NCI-H526 (cell line): Measurements from ENCODE around the gene ITM2B.
"Not testable (repeated sequence)": the region's sequence is repeated elsewhere in the genome, so short reads cannot be mapped to it uniquely, and the experiment has no call there.

Source experiments
- DNase-seq, 2 experiments: peaks; one replicate each; lab custom pipeline; 2025; lab: John Stamatoyannopoulos, UW

Gene ITM2B

DNA sequence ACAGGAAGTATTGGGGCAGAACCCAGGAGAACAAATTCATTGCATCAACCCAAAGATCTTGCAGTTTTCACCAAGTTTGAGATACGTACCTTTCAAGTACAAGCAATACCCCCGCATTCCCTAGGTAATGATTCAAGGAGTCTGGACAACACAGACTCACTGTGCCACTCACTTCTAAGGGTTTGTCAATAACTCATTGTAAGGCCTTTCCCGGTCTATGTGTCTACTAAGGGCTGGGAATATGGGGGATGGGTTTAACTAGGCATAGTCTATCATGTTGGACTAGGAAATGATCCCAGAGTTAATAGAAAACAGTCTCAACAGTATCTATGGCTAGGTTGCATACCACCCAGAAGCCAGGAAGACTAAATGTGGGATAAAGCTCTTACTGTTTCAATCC is 8.3 kb upstream of the ITM2B start:
- no peak for DNase-seq

DNA sequence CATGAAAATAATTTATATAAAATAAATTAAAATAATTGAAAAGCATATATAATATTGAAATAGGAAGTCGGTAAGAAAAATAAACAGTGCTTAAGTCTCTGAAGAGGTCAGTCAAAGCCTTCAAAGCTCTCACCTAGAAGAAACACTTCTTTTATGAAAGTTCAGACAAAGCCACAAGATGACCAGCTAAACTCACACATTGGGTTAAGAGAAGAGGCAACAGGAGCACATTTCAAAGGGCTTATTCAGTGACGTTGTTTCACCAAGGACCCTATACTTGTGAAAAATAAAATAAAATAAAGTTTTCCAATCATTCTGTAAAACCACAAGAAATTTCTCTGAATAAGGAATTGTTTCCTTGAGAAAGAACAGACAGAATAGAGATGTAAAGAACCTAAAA is 2.5 kb upstream of the ITM2B start:
- DNase-seq, result no peak

DNA sequence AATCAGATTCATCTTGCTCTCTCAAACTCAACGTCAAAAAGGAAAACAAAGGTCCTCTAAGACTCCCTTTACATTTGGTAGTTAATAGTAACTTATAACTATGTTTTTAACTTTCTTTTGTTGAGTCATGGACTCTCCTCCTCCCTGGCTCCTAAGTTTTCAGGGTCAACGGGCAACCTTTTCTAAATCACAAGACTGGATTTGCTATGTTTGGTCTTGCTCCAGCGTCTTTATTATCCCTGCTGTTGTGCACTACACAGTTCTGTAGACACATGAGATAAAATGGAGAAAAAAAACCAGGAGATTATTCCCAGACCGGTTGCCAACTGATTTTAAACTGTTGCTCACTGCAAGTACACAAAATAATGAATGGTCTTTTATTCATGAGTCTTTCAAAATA is 1.9 kb upstream of the ITM2B start:
- no peak for DNase-seq

DNA sequence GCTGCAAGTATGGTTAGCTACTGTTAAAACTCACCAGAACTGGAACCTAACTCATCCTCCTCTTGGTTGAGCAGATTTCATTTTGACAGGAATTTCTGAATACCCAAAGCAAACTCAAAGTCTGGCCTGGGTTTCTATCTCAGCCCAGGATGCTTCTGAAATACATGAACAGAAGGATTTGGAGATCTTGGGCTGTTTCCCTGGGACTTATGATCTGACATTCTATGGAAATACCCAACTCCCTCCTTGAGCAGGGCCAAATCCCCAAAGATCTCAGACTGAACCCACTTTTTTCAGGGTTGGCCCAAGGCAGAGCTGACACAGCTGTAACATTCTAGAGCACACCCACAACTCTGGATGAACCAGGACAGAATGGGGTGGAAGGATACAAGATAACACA is 1.1 kb upstream of the ITM2B start:
- DNase-seq, result no peak

DNA sequence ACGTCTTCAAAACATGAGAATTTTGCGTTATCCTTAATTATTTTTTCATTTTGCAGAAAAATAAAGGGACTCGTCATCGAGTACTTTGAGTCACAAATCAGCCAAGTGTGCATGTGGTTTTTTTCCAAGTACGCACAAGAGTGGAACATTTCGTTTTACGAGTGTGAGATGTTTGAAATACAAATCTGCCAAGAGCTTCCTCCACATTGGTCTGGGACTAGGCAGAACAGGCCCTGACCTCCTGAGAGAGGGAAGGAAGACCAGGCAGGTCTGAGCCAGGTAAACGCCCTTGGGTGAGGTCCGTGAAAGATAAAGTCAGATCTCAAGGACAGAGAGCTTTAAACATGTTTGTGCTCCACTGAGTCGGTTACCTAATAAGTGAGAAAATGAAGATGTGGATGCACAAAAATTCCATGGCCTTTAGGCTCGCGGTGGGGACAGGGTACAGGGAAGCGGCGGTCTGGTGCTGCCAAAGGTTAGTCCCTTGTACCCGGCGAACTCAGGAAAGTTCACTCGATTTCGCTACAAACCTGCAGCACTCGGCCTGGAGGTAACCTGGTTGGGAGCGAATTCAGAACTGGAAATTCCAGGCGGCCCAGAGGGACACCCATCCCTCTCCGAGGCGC is 473 bp upstream of the ITM2B start:
- no peak for DNase-seq

DNA sequence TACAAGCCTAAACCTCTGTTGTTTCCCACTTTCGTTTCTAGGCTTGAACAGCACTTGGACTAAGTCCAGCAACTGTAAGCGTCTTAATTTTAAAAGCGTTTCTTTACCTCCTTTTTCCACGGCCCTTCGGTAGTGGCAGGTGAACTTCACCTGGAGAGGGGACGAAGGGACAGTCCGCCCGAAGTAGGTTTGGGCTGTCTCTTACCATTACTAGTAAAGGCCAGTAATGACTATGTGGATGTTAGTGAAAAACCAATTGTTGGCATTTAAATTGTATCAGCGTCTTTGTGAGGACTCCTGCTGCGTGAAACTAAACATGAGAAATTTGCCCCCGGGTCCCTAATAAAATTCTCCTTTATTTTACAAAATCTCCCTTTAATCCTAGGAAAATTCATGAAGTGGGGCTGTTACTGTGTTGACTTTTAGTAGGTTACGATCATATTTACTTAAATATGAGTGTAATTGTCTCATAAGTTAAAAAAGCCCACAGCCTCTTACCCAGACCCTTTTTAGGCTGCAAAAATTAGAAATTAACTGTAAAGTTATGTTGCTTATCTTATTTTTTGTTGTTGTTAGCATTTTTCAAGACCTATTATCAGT is 983 bp downstream of the ITM2B start:
- peak in 1 of 2 experiments; percentile 58 for DNase-seq

DNA sequence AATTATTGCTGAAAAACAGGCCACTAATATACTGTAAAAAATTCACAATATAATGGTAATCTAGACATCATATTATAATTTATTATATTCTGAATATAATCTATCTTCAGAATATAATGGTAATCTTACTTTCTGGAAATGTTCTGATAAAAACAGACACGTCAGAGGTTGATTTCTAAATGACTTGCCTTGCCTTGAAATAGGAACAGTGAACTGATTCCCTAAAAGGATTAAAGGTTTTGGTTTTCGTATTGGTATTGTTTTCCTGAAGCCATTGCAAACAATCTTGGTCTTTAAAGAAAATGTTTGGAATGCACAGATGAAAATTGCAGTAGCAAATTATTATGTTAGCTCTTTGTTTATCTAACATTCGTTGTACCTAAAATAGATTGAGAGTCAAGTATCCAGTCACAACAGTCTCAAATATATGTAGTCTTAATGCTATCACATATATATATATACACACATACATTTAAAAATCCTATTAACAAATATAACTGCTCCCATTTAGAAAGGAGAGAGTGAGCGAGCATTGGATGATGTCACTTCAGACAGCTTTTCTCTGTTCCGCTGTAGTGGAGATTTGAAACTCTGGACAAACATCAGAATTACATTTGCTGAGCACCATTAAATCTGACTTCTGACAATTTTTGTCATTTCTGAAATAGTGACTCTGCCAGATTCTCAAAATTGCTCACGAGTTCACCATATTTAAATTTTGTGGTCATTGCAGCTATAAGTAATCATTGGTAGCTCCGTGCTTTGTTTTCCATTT is 1.7 kb downstream of the ITM2B start:
- no peak for DNase-seq

DNA sequence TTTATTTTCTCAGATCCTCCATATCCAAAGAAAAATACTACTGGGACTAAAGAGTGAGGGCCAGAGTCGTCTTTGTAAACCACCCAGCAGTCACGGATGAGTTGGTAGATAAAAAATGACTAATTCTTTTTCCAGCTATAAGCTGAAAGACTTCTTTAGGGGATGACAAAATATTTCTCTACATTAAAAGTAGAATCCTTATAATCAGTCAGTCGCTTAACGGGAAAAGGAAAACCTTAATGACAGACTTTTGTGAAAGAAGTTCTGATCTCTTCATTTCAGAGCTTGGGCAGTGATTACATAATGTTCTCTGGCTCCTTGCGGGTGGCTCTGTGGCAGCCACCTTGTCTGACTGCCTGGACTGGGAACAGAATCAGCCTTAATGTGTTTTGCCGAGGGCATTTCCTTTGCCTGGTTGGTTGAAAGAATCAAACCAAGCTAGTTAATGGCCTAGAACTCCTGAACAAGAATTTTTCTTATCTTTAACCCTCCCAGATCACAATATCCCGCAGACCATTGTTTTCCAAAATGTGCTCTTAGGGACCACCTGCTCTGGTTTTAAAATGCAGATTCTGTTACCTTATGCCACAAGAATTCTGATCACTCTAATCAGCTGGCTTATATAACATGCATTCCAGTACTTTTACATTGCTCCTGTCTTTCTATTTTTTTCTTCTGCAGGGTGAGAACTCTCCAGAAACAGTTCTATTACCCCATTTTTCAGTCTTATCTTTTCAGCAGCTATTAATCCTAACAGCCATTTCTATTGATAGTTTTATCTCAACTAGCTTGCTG is 2.5 kb downstream of the ITM2B start:
- DNase-seq, result peak; percentile 47 to 73

DNA sequence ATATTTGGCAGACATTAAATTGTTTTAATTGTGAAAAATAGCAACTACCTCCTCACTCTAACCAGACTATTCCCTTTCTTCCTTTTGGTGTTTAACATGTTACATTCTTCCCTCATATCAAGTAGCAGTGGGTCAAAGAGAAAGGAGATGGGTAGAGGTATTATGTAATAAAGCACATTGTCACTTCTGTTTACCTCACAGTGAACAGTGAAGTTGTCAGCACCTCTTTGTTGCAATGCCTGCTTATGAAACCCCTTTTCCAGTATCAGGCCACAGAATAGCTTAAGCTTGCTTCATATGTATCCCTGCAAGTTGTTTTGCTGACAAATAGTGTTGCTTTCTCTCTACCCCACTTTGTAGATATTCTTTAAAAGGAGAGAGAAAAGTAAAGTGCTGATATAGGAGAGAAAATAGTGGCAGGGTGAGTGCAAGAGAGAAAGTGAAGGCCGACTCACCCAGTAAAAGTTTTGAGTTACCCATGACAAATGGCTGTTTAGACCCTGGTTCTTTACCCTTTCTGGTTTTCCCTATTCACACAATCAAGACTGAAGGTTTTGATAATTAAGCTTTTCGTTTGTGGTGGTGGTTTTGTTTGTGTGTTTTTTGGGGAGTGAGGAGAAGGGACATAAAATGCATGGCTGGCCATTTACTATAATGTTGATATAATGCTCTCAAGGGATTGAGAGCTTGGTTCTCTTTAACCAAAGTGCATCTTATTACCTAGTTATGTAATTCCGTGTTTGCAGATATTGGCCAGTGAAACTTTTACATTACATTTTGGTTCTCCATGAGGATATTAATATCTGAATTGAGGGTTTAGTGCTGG is 3.7 kb downstream of the ITM2B start:
- DNase-seq, result peak; percentile 44 to 47

DNA sequence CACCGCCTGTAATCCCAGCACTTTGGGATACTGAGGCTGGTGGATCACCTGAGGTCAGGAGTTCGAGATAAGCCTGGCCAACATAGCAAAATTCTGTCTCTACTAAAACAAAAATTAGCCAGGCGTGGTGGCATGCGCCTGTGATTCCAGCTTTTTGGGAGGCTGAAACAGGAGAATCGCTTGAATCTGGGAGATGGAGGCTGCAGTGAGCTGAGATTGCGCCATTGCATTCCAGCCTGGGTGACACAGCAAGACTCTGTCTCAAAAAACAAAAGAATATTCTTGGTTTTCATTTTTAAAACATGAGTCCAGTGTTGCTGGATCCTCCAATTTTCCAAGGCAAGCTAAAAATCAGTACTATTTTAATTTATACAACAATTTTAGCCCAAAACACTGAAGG is 6.4 kb downstream of the ITM2B start:
- not testable (repeated sequence) for DNase-seq

DNA sequence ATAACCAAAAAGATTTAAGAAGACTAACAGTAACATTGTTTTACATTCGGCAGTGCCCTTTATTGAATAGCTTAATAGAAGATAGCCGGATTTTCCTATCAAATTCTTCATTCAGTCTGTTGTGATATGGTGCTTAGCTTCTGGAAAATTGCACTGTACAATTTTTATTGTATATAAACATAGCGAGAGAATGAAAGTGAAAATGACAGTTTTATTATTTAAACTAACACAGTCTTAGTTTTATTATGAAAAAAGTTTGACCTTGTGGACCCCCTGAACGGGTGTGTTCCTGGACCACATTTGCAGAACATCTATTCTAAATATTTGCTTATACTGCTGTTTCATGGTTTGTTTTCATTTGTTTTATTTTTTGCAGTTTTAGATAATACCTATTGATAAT is 8.6 kb downstream of the ITM2B start:
- no peak for DNase-seq

DNA sequence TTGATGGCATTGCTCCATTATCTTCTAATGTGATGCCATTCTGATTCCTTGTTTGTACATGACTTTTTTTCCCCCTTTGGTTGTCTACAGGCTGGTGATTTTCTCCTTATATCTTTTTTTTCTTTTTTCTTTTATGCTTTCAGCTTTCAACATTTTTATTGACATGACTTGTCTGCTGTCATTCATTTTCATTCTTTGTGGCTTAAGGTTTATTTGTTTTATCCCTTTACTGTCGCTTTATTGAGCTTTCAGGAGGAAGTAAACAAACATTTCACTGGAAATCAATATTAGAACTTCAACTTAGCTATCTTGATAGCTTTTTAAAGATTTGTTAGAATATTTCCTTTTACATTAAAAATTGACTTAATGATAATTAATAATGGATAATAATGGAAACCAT is 9.7 kb downstream of the ITM2B start:
- DNase-seq, result no peak

DNA sequence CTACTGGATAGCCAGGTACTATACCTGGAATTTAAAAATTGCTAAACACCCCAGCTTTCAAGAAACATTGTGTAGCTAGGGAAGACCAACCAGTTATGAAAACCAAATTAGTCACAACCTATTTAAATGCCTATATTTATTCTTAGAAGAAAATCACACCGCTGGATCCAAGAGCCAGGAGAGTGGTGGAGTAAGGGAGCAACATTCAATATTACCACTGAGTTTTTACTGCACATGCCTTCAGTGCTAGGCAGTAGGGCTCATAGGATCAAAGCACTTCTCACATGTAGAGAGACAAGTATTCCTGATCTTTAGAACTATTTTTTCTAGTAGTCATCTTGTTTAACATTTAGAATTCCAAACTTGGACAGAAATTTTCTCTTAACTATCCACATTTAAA is 11.2 kb downstream of the ITM2B start:
- no peak for DNase-seq

DNA sequence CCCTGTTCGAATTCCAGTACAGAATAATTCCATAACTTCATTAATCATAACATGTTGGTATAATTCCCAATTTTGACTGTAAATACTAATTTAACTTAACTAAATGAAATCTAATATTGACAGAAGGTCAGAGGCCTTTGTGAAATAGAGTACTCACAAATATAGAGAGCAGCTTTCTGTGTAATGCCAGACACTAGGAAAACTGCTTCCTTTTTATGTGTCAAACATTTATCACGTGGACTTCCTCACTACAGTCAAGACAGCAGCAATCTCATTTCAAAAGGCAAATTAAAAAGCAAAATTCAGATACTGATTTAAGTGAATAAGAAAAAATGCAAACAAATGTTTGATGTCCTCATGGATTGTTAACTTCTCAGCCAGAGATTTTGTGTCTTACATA is 13.1 kb downstream of the ITM2B start:
- no peak for DNase-seq

DNA sequence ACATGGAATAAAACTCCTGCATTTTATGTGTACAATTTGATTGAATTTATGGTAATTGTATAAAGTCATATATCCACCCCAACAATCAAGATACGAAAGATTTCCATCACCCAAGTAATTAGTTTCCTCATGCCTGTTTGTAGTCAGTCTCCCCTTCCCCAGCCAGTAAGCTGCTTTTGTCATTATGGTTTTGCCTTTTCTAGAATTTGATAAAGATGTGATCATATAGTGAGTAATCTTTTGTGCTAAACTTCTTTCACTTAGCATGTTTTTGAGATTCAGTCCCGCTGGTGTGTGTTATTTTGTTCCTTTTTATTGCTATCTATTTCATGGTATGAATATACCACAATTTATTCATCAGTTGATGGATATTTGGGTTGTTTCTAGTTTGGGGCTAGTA is 16.0 kb downstream of the ITM2B start:
- DNase-seq, result no peak

DNA sequence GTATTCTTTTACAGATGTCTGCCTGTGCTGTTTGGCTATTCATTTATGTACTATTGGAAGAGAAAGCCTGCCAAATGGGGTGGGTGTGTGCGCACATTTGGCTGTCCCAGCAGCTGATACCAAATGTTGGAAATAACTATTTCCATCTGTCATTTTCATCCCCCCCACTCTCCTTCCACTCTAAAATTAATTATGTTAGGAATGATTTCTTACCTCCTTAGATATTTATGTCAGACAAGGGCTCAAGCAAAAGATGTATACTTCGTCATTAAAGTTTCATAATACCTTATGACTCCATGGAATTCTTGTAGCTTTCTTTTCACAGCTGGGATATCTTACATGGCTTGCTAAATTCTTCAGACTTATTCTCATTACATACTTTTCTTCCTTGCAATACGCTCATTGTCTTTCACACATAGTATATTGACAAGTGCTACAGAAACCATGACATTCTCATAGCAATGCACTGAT is 18.6 kb downstream of the ITM2B start:
- DNase-seq, result no peak

DNA sequence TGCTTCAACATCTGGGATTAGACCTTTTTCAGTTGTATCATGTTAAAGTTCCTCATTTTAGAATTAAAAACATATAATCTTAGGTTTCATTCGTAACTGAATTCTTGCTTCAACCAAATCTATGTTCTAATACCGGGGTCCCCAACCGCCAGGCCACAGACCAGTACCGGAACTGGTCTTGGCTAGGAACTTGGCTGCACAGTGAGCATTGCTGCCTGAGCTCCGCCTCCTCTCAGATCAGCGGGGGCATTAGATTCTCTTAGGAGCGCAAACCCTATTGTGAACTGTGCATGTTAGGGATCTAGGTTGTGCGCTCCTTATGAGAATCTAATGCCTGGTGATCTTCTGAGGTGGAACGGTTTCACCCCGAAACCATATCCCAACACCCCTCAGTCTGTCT is 19.2 kb downstream of the ITM2B start:
- DNase-seq, result no peak

DNA sequence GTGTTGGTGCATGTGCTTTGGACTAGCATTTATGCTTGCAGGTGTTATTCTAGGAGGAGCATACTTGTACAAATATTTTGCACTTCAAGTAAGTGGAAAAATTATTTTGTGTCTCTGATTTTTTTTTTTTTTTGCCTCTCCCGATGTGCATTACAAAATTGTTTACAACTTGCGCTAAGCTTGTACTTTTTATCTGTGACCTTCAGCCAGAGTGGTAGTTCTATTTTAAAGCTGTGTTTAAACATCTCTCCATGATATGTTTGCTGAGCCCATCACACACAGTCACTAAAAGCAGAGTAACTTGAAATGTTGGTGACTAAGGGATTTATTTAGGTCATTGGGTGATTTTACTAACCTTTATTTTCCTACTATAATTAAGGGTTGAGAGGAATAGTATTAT is 20.8 kb downstream of the ITM2B start:
- DNase-seq, result no peak

DNA sequence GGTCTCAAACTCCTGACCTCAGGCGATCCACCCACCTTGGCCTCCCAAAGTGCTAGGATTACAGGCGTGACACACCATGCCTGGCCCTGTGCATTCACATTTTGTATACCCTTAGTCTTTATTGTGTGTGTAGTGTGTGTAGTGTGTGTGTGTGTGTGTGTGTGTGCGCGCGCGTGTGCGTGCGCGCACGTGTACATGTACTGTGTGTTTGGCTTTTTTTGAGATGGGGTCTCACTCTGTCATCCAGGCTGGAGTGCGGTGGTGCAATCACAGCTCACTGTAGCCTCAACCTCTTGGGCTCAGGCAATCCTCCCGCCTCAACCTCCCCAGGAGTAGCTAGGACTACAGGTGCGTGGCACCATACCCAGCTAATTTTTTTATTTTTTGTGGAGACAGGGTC is 22.1 kb downstream of the ITM2B start:
- no peak for DNase-seq

DNA sequence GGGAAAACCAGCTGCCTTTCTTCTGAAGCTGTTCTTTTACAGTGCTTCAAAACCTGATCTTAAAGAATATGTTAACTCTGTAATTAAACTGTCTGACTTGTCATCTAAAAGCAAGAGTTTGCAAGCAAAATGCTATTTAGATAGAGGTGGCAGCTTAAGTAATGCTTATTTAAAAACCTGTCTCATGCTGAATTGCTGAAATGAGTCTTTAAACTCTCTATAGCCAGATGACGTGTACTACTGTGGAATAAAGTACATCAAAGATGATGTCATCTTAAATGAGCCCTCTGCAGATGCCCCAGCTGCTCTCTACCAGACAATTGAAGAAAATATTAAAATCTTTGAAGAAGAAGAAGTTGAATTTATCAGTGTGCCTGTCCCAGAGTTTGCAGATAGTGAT is 22.9 kb downstream of the ITM2B start:
- DNase-seq, result no peak

DNA sequence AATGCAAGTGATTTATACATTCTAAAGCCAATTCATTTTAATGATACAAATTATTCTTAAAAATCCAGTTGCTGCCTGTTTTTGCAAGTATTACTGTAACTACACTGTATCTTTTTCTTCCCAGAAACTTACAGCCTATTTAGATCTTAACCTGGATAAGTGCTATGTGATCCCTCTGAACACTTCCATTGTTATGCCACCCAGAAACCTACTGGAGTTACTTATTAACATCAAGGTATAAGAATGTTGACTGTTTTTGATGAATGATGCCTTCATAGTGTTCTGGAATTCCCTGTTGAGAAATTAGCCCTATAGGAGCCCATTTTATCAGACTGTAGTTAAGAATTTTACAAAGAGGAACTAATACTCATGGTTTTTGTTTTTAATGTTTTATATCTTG is 25.0 kb downstream of the ITM2B start:
- no peak for DNase-seq

DNA sequence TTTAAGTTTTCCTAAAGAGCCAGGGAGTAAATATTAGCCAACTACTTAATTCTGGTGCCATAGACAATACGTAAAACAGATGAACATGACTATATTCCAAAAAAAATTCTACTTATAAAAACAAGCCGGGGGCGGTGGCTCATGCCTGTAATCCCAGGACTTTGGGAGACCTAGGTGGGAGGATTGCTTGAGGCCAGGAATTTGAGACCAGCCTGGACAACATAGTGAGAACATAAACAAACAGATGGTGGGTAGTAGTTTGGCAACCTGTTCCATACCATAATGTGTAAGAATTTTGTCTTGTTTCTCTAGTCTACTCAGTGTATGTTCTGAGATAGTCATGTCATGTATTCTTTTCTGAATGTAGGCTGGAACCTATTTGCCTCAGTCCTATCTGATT is 25.4 kb downstream of the ITM2B start:
- no peak for DNase-seq
